Activated naive CD4-positive, alpha-beta T cell treated with anti-CD3 and anti-CD28 coated beads for 36 hours (primary cell): ENCODE results near the gene RANBP3. TPM values are rescaled to one million over a fixed set of nuclear protein-coding genes. Genes with fewer than 3 reads are reported as not detected.
"Not testable (repeated sequence)": the region's sequence is repeated elsewhere in the genome, so short reads cannot be mapped to it uniquely, and the experiment has no call there.

ENCODE experiments used
- CTCF ChIA-PET: fragments of 350-600 bp; sonication (Branson Sonifier 250); formaldehyde crosslinking; loops from one replicate; lab custom pipeline; 2021; ENCODE audit warnings: antibody characterized with exemption; lab: Charles Lee
- DNase-seq: peaks from one replicate; pipeline ENCODE4 v3.0.0-alpha.2; 2020
- H3K27ac Mint-ChIP-seq: one replicate; pipeline ENCODE4 v1.8.0; 2021; ENCODE audit warnings: mild to moderate bottlenecking, mixed read lengths
- H3K27me3 Mint-ChIP-seq: one replicate; pipeline ENCODE4 v1.8.0; 2021; ENCODE audit warnings: low read depth, mixed read lengths
- H3K36me3 Mint-ChIP-seq: one replicate; pipeline ENCODE4 v1.8.0; 2021; ENCODE audit warnings: low read depth, mixed read lengths
- H3K4me1 Mint-ChIP-seq: one replicate; pipeline ENCODE4 v1.8.0; 2021; ENCODE audit warnings: low read depth, mixed read lengths
- H3K4me3 Mint-ChIP-seq: one replicate; pipeline ENCODE4 v1.8.0; 2021; ENCODE audit warnings: mild to moderate bottlenecking, moderate library complexity, mixed read lengths
- H3K9me3 Mint-ChIP-seq: one replicate; pipeline ENCODE4 v1.8.0; 2021; ENCODE audit warnings: mixed read lengths
- intact Hi-C: fragments of 100-400 bp; cut with micrococcal nuclease; formaldehyde crosslinking; loops from one replicate; pipeline ENCODE4 v1.15.1; 2023
- total RNA-seq, 2 experiments: library from RNA; stranded (reverse); gene quantifications; one replicate each; pipeline ENCODE4 v1.2.3, GENCODE V29; 2021

RANBP3 gene
- total RNA-seq, 2 experiments from 2014 or later: 77.9 to 80.5 TPM

DNA sequence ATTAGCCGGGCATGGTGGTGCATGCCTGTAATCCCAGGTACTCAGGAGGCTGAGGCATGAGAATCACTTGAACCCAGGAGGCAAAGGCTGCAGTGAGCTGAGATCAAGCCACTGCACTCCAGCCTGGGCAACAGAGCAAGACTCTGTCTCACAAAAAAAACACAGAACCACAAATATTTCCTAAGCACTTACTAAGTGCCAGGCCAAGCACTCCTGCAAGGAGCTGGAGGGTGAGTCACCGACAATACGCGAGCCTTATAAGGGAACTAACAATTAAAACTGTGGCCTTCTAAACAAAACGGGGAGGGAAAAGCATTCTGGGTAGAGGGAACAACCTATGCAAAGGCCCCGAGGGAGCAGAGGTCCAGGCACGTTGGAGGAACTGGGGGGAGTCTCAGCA, 103.4 kb downstream of the RANBP3 start:
- H3K4me1 Mint-ChIP-seq, DNase-seq, H3K27me3 Mint-ChIP-seq, H3K36me3 Mint-ChIP-seq, H3K27ac Mint-ChIP-seq, CTCF ChIA-PET, H3K4me3 Mint-ChIP-seq, H3K9me3 Mint-ChIP-seq, intact Hi-C loops: not testable (repeated sequence)

DNA sequence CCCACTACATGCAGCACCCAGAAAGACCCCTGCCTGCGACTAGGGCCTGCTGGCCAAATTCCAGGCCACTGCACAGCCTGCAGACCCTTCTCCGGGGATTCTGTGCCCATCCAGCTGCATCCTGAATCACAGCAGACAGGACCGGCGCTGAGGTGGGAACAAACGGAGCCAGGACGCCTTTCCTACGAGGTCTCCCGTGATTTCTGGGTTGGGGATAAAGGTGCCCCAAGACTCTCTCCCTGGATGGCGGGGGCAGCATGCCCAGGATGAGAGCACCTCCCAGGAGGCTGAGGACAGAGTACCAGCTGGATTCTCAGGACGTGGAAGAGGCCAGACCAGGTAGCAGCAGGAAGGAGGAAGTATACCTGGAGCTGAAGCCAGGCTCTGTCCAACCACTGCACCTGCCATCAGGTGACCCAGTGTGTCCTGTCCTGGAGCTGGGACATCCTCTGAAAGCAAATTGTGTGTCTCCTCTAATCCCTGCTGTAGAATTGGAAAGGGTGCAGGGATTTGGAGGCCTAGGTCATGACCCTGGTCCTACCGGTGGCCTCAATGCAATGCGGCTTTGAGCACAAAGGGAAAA, 104.2 kb downstream of the RANBP3 start:
- intact Hi-C loops: no loop called here
- Mint-ChIP-seq H3K36me3 (no peaks in the 10 kb centered on the region), H3K4me1 (no peaks in the 10 kb centered on the region), H3K27ac (no peak overlapping the region), H3K4me3 (no peak overlapping the region), H3K9me3 (no peaks in the 10 kb centered on the region), H3K27me3 (peaks cover 7% of the 10 kb centered on the region)
- DNase-seq: no peak
- CTCF ChIA-PET: interaction anchor here (1.1 to 1.2 kb wide), 2 partner anchors 67 to 149 kb away, joined by 3 read pairs; no protein-coding TSS in a partner anchor

DNA sequence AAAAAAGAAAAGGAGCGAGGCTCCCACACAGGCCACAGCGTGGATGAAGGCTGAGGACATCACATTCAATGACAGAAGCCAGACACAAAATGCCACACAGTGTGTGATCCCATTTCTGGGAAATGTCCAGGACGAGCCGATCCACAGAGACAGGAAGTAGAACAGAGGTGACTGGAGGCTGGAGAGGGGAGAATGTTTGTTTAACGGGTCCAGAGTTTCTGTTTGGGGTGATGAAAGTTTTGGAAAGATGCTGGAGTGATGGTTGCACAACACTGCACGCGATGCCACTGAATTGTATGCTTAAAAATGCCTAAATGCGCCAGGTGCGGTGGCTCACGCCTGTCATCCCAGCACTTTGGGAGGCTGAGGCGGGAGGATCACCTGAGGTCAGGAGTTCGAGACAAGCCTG, 107.0 kb downstream of the RANBP3 start:
- Mint-ChIP-seq H3K27ac (no peak overlapping the region), H3K36me3 (no peaks in the 10 kb centered on the region)
- DNase-seq: no peak

DNA sequence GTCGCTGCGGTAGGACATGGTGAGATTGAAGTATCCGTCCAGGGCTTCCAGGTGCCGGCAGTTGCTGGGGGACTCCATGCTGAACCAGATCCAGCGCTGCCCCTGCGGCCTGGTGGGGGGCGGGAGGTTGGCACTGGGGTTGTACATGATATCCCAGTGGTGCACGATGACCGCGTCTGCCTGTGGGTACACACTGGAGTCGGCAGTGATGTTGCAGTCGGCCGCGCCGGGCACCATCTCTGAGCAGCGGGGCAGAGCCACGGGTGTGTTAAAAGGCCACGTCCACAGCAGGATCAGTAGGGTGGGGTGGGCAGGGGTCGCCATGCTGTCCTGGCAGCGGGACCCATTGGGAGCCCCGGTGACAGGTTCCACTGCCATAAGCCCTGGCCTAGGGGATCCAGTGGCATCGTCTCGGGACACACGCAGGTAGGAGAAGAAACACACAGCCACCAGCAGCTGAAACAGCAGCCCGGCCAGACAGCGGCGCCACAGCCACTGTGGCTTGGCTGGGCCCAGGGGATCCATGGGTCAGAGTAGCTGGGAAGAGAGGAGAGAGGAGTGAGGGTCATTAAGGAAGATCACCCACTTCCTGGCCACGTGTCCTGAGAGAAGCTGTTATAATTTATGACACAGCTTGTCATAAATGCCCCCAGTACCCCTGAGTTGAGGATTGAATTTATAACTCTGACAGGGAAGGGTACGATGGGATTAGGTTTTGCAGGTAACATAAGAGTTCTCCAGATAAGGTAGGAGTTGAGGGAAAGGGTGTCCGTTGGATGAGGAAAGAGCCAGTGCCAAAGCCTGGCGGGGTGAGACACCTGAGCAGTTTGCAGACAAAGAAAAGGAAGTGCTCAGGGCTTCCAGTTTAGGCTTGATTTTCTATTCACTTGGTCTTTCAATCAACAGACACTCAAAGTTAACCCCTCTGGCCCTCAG, 110.5 kb downstream of the RANBP3 start:
- intact Hi-C loops: no loop called here
- Mint-ChIP-seq H3K27ac (no peak overlapping the region), H3K9me3 (no peaks in the 10 kb centered on the region), H3K4me3 (no peak overlapping the region), H3K4me1 (no peaks in the 10 kb centered on the region), H3K36me3 (no peaks in the 10 kb centered on the region), H3K27me3 (no peaks in the 10 kb centered on the region)
- CTCF ChIA-PET: no interaction called here
- no peak for DNase-seq

More for the DNA sequence above, 107.0 kb downstream of the RANBP3 start:
- intact Hi-C loops: no loop called here
- Mint-ChIP-seq H3K4me3 (no peak overlapping the region), H3K9me3 (no peaks in the 10 kb centered on the region), H3K27me3 (peaks cover 2% of the 10 kb centered on the region), H3K4me1 (no peaks in the 10 kb centered on the region)
- CTCF ChIA-PET: no interaction called here

Other genes with a start within 250 kb of the RANBP3 start
- 1 to 10 TPM; 1.1 to 1.5 TPM for gene PRR22, start 193.4 kb downstream of the RANBP3 start, total RNA-seq
- 10 to 100 TPM; 43.1 to 45.2 TPM for gene DUS3L, start 187.0 kb downstream of the RANBP3 start, total RNA-seq
- under 1 TPM; 0.38 to 0.42 TPM for gene NRTN, start 173.1 kb downstream of the RANBP3 start, total RNA-seq
- gene FUT6, start 138.4 kb downstream of the RANBP3 start, total RNA-seq: not detected
- gene FUT3, start 126.7 kb downstream of the RANBP3 start, total RNA-seq: not detected
- under 1 TPM; 0.19 to 0.30 TPM for gene FUT5, start 107.6 kb downstream of the RANBP3 start, total RNA-seq
- gene NDUFA11, start 74.3 kb downstream of the RANBP3 start, total RNA-seq: 100 to 1,000 TPM; 226 to 228 TPM
- gene VMAC, start 73.3 kb downstream of the RANBP3 start, total RNA-seq: 1 to 10 TPM; 1.5 to 2.0 TPM
- gene CAPS, start 63.9 kb downstream of the RANBP3 start, total RNA-seq: 1 to 10 TPM; 2.1 to 2.8 TPM
- 1 to 10 TPM; 4.7 to 6.0 TPM for gene RFX2, start 132.4 kb upstream of the RANBP3 start, total RNA-seq
- gene ACSBG2, start 157.5 kb upstream of the RANBP3 start, total RNA-seq: not detected